SK-N-MC (cell line): ENCODE results near the gene PREX1.

Experiments
- EZH2 ChIP-seq: fragments of 200-600 bp; sonication (generic); IDR thresholded peaks from one replicate; pipeline ENCODE4 v1.6.1; 2017; ENCODE audit warnings: antibody characterized with exemption
- POLR2AphosphoS5 ChIP-seq: IDR thresholded peaks from 2 replicates; pipeline ENCODE4 v1.6.1; 2012; ENCODE audit warnings: mild to moderate bottlenecking, low read depth, low read length, borderline replicate concordance

DNA sequence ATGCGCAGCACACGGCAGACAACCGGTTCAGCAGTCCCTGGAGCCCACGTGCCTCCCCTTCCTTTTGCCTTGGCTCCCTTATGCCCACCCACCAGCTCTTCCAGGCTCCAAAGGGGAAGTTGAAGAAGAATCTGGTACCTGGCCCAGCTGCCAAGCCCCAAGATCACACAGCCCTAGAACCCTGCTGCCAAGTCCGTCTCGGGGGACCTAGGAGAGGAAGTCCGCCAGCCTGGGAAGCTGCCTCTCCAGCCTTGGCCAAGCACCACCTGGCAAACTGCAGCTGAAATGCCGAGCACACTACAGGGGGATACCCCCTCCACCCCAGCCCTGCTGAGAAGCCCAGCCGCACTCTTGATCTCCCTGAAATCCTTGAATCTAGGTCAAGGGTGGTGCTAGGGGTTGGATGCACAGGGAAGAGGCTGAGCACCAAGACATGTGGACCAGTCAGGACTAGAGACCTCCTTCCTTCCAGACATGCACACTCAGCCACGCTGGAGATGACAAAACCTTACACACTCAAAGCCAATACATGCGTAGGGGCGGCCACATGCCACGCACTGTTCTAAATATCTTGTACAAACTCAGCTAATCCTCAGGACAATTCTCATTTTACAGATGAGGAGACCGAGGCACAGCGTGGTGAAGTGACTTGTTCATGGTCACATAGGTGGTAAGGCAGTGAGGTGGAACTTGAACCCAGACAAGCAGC is 124.1 kb downstream of the PREX1 start:
- TF ChIP-seq EZH2, result no peak
- TF ChIP-seq POLR2AphosphoS5, result no peak
